Caco-2 (cell line): ENCODE results near the gene CSNK2A3. TPM values are rescaled to one million over a fixed set of nuclear protein-coding genes. Genes with fewer than 3 reads are reported as not detected.

Source experiments
- BruUV-seq: library from RNA; stranded (reverse); fragments of 400-500 nt; replicated peaks from 2 replicates; lab custom pipeline; 2021; lab: Mats Ljungman, UMichigan
- CTCF ChIA-PET: fragments of 300-600 bp; sonication (Branson Sonifier 250); formaldehyde crosslinking; loops from one replicate; lab custom pipeline; 2022; ENCODE audit warnings: antibody characterized with exemption; lab: Charles Lee
- POLR2A ChIA-PET: fragments of 300-600 bp; sonication (Branson Sonifier 250); formaldehyde crosslinking; loops from one replicate; lab custom pipeline; 2022; ENCODE audit warnings: antibody characterized with exemption; lab: Charles Lee
- DNase-seq, 2 experiments: peaks; one replicate each; pipeline versions ENCODE4 v3.0.0 to v3.0.0-alpha.2; 2020 to 2022
- H3K27me3 ChIP-seq: replicated peaks from 2 replicates; pipeline ENCODE4 v1.6.0; 2011; ENCODE audit warnings: low read length; ENCODE audit not compliant: control insufficient read depth, insufficient read depth
- H3K36me3 ChIP-seq: 2 replicates; pipeline ENCODE4 v1.5.1; 2011; ENCODE audit warnings: low read length; ENCODE audit not compliant: control insufficient read depth, insufficient read depth
- H3K4me1 ChIP-seq: fragments of 250-450 bp; sonication (Bioruptor Pico); 2 replicates; pipeline ENCODE4 v1.5.1; 2020; ENCODE audit warnings: mild to moderate bottlenecking
- H3K4me3 ChIP-seq: 2 replicates; pipeline ENCODE4 v1.5.1; 2011; ENCODE audit warnings: low read depth, mild to moderate bottlenecking, control low read depth, low read length
- H3K9me3 ChIP-seq: fragments of 250-450 bp; sonication (Bioruptor Pico); 2 replicates; pipeline ENCODE4 v1.5.1; 2020; ENCODE audit warnings: mild to moderate bottlenecking, moderate library complexity
- H3K27ac Mint-ChIP-seq: one replicate; pipeline ENCODE4 v1.8.0; 2022; ENCODE audit warnings: mixed read lengths; ENCODE audit not compliant: unreplicated experiment
- H3K27me3 Mint-ChIP-seq: one replicate; pipeline ENCODE4 v1.8.0; 2022; ENCODE audit warnings: mixed read lengths; ENCODE audit not compliant: insufficient read depth, unreplicated experiment
- H3K36me3 Mint-ChIP-seq: one replicate; pipeline ENCODE4 v1.8.0; 2022; ENCODE audit warnings: mild to moderate bottlenecking, mixed read lengths; ENCODE audit not compliant: insufficient read depth, unreplicated experiment
- H3K4me1 Mint-ChIP-seq: one replicate; pipeline ENCODE4 v1.8.0; 2022; ENCODE audit warnings: low read depth, mixed read lengths; ENCODE audit not compliant: unreplicated experiment
- H3K4me3 Mint-ChIP-seq: one replicate; pipeline ENCODE4 v1.8.0; 2022; ENCODE audit warnings: mild to moderate bottlenecking, moderate library complexity, mixed read lengths; ENCODE audit not compliant: unreplicated experiment
- H3K9me3 Mint-ChIP-seq: one replicate; pipeline ENCODE4 v1.8.0; 2022; ENCODE audit warnings: mixed read lengths; ENCODE audit not compliant: unreplicated experiment
- intact Hi-C: fragments of 100-400 bp; cut with micrococcal nuclease; formaldehyde crosslinking; loops from one replicate; pipeline ENCODE4 v1.10.0; 2022; ENCODE audit not compliant: unreplicated experiment
- total RNA-seq: library from RNA; stranded (reverse); gene quantifications from 2 replicates; pipeline ENCODE4 v1.2.3, GENCODE V29; 2022
- TF ChIP-seq, protein P1 (sequence below), 2 experiments: fragments of 200-600 bp in 1 of 2; IDR thresholded peaks; 1 replicate in 1 of 2; 2 replicates in 1 of 2; pipeline versions ENCODE4 v1.5.1 to v1.8.0; 2011 to 2022; ENCODE audit warnings: antibody characterized with exemption in 1 of 2, control low read depth in 1 of 2, inconsistent platforms in 1 of 2, low read depth in 1 of 2, low read length in 1 of 2, mild to moderate bottlenecking in 1 of 2, moderate library complexity in 1 of 2; ENCODE audit not compliant: insufficient read depth in 1 of 2, severe bottlenecking in 1 of 2, unreplicated experiment in 1 of 2

The CSNK2A3 gene
- total RNA-seq, 1 experiment from 2014 or later = 0.75 TPM

DNA sequence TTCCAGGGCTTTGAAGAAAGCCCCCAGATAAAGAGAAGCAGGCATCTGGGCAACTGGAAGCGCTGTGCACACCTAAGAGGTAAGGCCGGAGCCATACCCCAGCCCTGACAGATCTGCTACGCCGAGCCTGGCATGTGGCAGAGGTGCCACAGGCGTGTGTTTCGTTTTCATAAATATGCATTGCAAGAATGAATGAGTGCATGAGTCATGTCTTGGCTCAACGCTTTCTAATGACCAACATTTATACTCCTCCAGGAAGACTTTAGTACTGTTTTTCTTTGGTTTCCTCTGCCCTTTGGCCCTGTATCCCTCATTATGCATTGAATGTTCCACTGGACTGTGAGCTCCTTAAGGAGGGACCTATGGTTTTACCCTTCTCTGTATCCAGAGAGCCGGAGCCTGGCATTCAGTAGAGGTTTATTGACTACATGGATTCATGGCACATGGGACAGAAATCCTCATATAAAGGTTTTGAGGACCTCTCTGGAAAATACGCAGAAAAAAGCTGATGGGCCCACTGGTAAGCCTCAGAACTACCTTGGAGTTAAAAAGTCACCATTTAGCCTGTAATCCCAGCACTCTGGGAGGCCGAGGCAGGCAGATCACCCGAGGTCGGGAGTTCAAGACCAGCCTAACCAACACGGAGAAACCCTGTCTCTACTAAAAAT, 38.9 kb upstream of the CSNK2A3 start:
- ChIA-PET POLR2A (no interaction called here), CTCF (no interaction called here)
- no peaks in the 10 kb centered on the region for H3K36me3 Mint-ChIP-seq
- Histone ChIP-seq H3K27me3 (no peaks in the 10 kb centered on the region; the same call in 1 of the 2 replicates), H3K4me1 (no peaks in the 10 kb centered on the region), H3K9me3 (no peaks in the 10 kb centered on the region), H3K4me3 (no peak overlapping the region), H3K36me3 (no peaks in the 10 kb centered on the region)
- H3K27me3 Mint-ChIP-seq = peaks cover 25% of the 10 kb centered on the region
- no TSS peak for BruUV-seq
- H3K9me3 Mint-ChIP-seq = no peaks in the 10 kb centered on the region
- H3K27ac Mint-ChIP-seq = no peak overlapping the region
- H3K4me1 Mint-ChIP-seq = no peaks in the 10 kb centered on the region
- no peak for DNase-seq
- TF ChIP-seq, protein P1, sequence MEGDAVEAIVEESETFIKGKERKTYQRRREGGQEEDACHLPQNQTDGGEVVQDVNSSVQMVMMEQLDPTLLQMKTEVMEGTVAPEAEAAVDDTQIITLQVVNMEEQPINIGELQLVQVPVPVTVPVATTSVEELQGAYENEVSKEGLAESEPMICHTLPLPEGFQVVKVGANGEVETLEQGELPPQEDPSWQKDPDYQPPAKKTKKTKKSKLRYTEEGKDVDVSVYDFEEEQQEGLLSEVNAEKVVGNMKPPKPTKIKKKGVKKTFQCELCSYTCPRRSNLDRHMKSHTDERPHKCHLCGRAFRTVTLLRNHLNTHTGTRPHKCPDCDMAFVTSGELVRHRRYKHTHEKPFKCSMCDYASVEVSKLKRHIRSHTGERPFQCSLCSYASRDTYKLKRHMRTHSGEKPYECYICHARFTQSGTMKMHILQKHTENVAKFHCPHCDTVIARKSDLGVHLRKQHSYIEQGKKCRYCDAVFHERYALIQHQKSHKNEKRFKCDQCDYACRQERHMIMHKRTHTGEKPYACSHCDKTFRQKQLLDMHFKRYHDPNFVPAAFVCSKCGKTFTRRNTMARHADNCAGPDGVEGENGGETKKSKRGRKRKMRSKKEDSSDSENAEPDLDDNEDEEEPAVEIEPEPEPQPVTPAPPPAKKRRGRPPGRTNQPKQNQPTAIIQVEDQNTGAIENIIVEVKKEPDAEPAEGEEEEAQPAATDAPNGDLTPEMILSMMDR (IDR thresholded peaks at IDR 0.05; ENCODE audit: insufficient read depth in 1 of 2, low read depth in 1 of 2, low read length in 1 of 2, severe bottlenecking in 1 of 2, unreplicated experiment in 1 of 2) = no peak
- intact Hi-C loops = no loop called here
- H3K4me3 Mint-ChIP-seq = no peak overlapping the region

DNA sequence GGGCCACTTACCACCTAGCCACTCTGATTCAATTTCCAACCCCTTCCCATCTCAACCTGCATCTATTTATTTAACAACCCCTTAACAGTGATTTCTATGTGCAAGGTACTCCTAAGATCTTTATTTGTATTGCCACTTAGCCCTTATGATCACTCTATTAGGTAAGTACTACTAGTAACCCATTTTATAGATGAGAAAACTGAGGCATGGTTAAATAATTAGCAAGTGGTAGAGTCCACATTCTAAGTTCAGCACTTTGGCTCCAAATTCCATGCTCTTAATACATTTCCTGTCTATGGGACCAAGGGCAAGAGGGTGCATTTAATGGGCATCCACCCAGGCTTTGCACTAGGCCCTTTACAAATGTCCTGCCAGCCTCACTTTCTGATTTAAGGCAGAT, 38.1 kb upstream of the CSNK2A3 start:
- POLR2A ChIA-PET = no interaction called here
- no peak for DNase-seq
- no peaks in the 10 kb centered on the region for H3K9me3 Mint-ChIP-seq
- no peak overlapping the region for H3K27ac Mint-ChIP-seq
- Histone ChIP-seq H3K27me3 (no peaks in the 10 kb centered on the region; the same call in 1 of the 2 replicates), H3K9me3 (no peaks in the 10 kb centered on the region), H3K36me3 (no peaks in the 10 kb centered on the region), H3K4me3 (no peak overlapping the region), H3K4me1 (no peaks in the 10 kb centered on the region)
- BruUV-seq = no TSS peak
- peaks cover 21% of the 10 kb centered on the region for H3K27me3 Mint-ChIP-seq
- H3K36me3 Mint-ChIP-seq = no peaks in the 10 kb centered on the region
- H3K4me3 Mint-ChIP-seq = no peak overlapping the region
- CTCF ChIA-PET = no interaction called here
- intact Hi-C loops = no loop called here
- TF ChIP-seq, protein P1 (IDR thresholded peaks at IDR 0.05; ENCODE audit: insufficient read depth in 1 of 2, low read depth in 1 of 2, low read length in 1 of 2, severe bottlenecking in 1 of 2, unreplicated experiment in 1 of 2) = no peak
- H3K4me1 Mint-ChIP-seq = no peaks in the 10 kb centered on the region

DNA sequence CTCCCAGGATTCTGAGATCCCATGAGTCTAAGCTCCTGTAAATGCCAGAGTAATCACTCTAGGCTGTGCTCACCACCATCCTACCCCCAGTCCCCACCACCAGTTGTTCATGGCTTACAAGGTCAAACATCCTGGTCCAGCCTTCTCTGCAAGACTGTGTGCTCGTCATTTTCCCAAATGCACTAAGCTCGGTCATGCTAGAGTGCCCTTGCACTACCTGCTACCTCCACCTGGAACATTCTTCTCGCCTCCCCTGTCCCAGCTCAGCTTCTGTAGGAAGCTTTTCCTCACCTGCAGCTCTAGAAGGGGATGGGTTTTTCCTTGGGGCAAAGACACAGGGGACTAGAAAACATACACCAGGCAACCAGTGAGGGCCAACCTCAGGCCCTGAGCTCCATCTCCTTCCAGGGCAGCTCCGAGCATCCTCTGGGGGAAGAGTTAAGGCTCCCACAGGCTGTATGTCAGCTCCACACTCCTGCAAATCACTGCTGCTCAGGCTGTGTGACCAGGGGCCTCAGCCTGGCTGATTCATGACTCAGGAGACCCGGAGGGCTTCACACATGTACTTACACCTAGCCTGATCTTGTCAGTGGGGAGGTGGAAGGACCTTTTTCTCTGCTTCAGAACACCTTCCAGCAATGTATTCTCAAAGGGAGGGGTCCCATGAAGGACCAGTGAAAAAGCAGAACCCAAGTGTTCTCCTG, 37.2 kb upstream of the CSNK2A3 start:
- Mint-ChIP-seq H3K4me3 (no peak overlapping the region), H3K4me1 (no peaks in the 10 kb centered on the region), H3K36me3 (no peaks in the 10 kb centered on the region), H3K9me3 (no peaks in the 10 kb centered on the region), H3K27ac (no peak overlapping the region), H3K27me3 (peaks cover 15% of the 10 kb centered on the region)
- DNase-seq = no peak
- H3K9me3 ChIP-seq = no peaks in the 10 kb centered on the region
- no TSS peak for BruUV-seq
- H3K4me3 ChIP-seq = no peak overlapping the region
- intact Hi-C loops = no loop called here
- no peaks in the 10 kb centered on the region for H3K36me3 ChIP-seq
- H3K4me1 ChIP-seq = no peaks in the 10 kb centered on the region
- ChIA-PET CTCF (no interaction called here), POLR2A (no interaction called here)
- no peaks in the 10 kb centered on the region; the same call in 1 of the 2 replicates for H3K27me3 ChIP-seq
- TF ChIP-seq, protein P1 (IDR thresholded peaks at IDR 0.05; ENCODE audit: insufficient read depth in 1 of 2, low read depth in 1 of 2, low read length in 1 of 2, severe bottlenecking in 1 of 2, unreplicated experiment in 1 of 2) = no peak
